Endothelial cell of hepatic sinusoid (primary cell): ENCODE measurements around the gene HYDIN.
"Not testable (repeated sequence)": the region's sequence is repeated elsewhere in the genome, so short reads cannot be mapped to it uniquely, and the experiment has no call there.

ENCODE experiments used
- in situ Hi-C: cut with HindIII; loops from 2 replicates; pipeline ENCODE4 v1.10.0; 2017; ENCODE audit warnings: low sequenced_read_pairs

Gene HYDIN

GRCh38 chr16:71009440-71010223, 220.9 kb downstream of the HYDIN start:
- in situ Hi-C loops = not testable (repeated sequence)

DNA sequence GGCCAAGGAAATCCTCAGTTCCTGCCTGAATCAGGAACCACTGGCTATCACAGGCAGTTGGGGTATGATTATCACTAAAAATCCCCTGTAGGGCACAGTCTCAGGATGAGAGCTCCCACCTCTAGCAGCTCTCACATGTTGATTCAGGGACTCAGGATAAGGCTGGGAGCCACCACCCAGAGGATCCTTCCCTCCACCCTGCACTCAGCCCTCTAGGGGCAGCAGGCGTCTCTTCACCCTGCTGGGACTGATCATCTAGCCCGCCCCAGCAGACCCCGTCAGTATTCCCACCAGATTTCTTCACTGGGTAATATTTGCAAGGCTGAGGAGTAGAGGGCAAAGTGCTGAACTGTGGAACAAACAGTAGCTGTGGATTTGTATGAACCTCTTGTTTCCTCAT, 224.0 kb downstream of the HYDIN start:
- in situ Hi-C loops = not testable (repeated sequence)

DNA sequence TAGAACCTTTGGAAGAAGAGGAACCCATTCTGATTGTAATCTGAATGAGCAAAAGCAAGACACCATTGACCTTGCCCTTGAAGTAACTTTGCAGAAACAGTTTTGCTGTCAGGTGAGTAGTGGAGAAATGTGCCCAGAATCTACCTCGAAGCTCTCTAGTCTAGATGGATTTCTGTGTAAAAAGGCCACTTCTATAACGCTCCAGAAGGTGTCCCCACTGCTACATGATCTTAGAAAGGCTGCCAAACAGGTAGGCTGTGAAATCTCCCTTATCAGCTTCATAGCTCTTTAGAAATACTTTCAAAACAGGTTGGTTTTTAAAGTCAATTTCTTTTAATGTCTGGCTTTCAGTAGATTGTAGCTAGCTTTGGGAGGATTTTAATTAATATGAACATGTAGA, 230.8 kb downstream of the HYDIN start:
- in situ Hi-C loops = not testable (repeated sequence)

- in situ Hi-C loops = not testable (repeated sequence)
These were observed 234.7 kb downstream of the HYDIN start for GRCh38 chr16:70995799-70996198.

DNA sequence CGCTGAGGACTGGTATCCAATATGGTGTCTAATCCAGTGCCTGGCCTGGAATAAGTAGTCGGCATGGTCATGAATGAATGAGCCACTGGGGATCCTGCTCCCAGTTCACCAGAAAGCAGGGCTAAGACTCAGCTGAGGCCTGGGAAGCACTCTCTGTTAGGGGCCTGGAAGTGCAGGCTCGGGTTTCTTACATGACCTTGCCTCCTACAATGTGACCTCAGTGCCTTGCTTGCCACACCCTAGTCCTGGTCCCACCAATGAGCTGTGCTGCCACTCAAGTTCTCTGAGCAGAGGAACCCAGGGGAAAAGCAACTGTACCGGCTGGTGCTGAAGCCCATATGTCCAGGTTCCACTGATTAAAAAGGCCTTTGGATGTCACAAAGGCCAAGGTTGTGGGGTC, 238.0 kb downstream of the HYDIN start:
- in situ Hi-C loops = not testable (repeated sequence)

GRCh38 chr16:70987019-70987715, 243.4 kb downstream of the HYDIN start:
- in situ Hi-C loops = not testable (repeated sequence)

- in situ Hi-C loops = not testable (repeated sequence)
These were observed 245.8 kb downstream of the HYDIN start for GRCh38 chr16:70984675-70985074.

GRCh38 chr16:70968332-70968731, 262.2 kb downstream of the HYDIN start:
- in situ Hi-C loops = not testable (repeated sequence)

DNA sequence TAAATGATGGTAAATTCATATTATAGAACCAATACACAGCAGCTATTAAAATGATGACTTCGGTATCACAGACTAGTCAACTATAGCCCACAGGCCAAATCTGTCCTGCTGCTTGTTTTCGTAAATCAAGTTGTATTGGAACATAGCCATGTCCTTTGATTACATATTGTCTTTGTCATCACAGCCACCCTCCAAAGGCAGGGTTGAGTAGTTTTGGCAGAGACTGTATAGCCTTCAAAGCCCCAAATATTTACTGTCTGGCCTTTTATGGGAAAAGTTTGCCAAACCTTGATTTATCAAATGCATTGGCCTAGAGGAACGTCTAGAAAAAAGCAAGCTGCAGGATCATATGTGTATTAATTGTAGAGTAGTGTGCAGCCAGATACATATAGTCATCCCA, 270.4 kb downstream of the HYDIN start:
- in situ Hi-C loops = not testable (repeated sequence)

DNA sequence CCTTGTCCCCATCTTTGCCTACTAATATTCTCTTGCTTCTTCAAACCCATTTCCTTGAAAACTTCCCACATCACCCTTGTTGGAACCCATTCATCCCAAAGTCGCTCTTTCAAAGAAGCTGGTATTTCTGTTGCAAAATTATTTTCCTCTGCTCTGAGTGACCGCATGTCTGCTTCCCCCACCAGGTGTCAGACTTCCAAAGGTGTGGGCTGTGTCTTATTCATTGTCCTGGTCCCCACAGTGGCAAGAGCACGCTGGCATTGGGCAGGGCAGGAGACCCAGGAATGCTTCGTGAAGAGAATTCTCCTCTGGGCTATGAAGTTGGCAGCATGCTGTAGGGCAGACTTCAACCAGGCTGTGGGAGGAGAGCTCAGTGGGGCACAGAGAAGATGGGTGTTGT, 275.6 kb downstream of the HYDIN start:
- in situ Hi-C loops = not testable (repeated sequence)

GRCh38 chr16:70953824-70954223, 276.7 kb downstream of the HYDIN start:
- in situ Hi-C loops = not testable (repeated sequence)

- in situ Hi-C loops = not testable (repeated sequence)
These were observed 287.0 kb downstream of the HYDIN start for GRCh38 chr16:70943551-70943950.

DNA sequence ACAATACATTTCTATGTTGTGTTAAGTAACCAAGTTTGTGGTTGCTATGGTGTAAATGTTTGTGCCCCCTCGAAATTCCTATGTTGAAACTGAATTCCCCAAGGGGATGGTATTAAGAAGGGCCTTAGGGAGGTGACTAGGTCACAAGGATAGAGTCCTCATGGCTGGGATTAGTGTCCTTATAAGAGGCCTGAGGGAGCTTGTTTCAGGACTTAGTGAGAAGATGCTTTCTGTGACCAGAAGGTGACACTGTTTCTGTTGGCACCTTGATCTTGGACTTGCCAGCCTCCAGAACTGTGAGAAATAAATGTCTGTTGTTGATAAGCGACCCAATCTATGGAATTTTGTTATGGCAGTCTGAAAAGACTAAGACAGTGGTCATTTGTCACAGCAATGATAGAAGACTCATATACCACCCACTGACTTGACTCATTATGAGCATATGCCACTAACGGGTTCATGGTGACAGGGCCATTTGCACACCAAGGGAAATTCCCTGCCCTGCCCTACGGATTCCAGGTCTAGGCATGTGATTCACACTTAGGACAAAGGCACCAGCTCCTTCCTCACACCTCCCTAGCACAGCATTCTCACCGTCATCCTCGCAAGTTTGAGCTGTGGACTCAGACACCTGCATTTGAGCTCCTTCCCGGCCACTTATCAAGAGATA, 290.7 kb downstream of the HYDIN start:
- in situ Hi-C loops = not testable (repeated sequence)

DNA sequence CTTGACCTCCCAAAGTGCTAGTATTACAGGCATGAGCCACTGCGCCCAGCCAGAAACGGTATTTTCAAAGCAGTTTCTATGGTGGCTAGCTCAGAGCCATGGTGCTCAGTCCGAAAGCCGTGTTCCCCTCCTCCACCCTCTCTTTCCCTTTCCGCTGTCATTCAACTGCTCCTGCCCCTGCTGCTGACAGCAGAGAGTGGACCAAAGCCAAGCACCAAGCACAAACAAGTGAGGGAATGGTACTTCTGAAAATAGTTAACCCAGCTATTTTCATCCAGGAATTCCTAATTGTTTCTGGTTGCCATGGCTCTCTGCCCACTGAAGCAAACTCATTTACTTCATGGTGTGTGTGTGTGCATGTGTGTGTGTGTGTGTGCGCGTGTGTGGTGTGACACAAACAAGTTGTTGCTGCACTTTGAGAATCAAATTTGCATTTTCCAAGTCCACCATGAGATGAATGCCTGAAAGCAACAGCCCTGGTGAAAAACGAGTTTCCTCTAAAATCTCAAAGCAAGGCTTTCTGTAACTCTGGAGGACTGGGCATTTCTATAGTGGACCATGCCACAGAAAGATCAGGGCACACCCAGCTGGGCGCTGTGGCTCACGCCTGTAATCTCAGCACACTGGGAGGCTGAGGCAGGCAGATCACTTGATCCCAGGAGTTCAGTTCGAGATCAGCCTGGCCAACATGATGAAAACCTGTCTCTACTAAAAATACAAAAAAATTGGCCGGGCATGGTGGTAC, 293.6 kb downstream of the HYDIN start:
- in situ Hi-C loops = not testable (repeated sequence)

DNA sequence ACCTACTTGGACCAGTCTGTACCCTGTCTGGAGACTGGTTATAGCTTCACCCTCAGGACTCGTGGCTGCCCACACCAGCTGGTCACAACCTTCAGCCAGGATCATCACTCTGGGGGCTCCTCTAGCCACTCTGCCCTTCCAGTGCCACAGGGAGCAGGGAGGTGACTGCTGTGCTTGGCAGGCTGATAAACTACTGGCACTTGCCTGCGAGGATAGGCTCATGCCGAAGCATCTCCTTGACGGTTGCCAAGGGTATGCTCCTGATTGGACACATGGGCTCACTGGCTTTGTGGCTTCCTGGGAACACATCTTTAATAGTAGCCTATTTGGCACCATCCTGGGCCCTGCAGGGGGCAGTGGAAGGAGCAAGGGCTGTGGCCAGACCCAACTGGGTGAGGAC, 295.2 kb downstream of the HYDIN start:
- in situ Hi-C loops = not testable (repeated sequence)

GRCh38 chr16:70933746-70934145, 296.8 kb downstream of the HYDIN start:
- in situ Hi-C loops = not testable (repeated sequence)

DNA sequence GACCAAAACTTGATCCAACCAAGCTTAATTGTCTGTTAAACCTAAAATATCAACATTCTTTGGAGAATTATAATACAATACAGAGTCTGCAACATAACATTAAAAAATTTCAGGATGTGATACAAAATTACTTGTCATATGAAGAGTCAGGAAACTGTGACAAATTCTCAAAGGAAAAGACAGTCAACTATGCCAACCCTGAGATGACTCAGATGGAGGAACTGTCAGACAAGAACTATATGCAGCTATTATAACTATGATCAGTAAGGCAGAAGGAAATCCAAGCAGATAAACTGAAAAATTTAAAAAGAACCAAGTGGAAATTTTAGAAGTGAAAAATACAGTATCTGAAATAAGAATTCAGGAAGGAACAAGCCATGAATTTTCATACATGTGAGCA, 299.8 kb downstream of the HYDIN start:
- in situ Hi-C loops = not testable (repeated sequence)

DNA sequence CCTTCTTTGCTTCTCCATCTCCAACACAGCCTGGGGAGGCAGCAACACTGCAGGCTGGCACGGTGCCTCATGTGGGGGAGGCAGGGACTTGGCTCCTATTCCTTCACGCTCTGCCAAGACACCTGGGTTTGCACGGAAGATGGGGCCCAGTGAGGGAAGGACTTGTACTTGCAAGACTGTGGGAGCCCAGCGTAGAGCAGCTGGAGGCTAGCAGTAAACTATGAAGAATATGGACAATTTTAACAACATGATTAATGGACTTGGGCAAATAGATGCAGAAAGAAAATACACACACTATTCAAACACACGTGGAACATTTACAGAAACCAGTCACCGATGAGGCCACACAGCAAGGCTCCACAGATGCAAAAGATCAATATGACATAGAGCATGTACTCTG, 308.4 kb downstream of the HYDIN start:
- in situ Hi-C loops = not testable (repeated sequence)

GRCh38 chr16:70920661-70921060, 309.9 kb downstream of the HYDIN start:
- in situ Hi-C loops = not testable (repeated sequence)

GRCh38 chr16:70888208-70888607, 342.3 kb downstream of the HYDIN start:
- in situ Hi-C loops = not testable (repeated sequence)

DNA sequence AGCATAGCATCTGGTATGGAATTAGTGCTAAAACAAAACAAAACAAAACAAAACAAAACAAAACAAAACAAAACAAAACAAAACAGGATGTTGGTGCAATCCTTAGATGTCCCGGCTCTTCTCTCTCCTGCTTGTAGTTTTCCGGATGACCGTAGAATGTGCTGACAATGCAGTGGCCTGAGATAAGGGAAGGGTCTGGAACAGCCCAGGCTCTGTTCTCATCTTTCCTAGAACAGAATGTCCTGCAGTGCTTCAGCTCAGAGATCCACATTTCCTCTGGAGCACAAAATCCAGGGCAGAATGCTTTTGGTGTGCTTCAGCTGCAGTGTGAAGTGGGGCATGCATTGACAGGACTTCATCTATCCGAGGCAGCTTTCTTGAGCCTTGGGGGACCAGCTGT, 345.9 kb downstream of the HYDIN start:
- in situ Hi-C loops = not testable (repeated sequence)
